Measurements from ENCODE around the gene DACT3.

Gene DACT3

DNA sequence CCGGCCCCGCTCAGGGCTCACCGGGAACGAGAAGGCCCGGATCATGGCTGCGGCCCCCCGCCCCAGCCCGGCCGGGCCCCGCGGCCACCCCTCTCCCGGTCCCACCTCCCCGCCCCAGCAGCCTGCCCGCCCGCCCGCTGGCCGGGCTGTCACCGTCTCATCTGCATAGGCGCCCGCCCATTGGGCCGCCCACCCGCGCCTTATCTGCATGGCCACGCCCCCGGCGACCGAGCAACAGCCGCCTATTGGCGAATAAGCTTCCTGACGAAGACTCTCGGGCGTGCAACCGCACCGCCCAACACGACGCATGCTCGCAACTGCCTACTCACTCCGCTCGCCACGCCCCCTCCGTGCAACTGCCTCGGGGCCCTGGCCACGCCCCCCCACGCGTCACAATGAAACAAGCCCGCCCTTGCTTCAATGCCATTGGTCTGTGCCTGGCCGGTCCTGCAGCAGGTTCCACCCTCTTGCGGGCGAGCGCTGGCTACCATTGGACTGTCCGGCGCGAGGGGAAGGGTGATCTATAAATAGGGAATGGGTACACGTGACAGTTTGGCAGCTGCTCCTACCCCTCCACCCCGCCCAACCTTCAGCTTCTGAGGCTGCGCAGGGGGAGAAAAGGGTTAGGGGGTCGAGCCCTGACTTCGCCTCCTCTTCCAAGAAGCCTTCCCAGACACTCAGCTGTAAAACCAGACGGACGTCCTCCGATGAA is at the start of gene DACT3:
TSS of gene DACT3 (minus strand) at position 163 of the 712 bp plus-strand sequence. CDS start at position 45, 118 bp downstream.
- Mint-ChIP-seq H3K4me1 (peaks cover 11% of the 10 kb centered on the region), H3K27me3 (peaks cover 13% of the 10 kb centered on the region), H3K36me3 (no peaks in the 10 kb centered on the region), H3K27ac (peak within 1 kb of the TSS; percentile 73), H3K9me3 (no peaks in the 10 kb centered on the region), H3K4me3 (peak within 1 kb of the TSS; percentile 76)
- ATAC-seq (ENCODE audit: low read depth) (peak; percentile 82), DNase-seq (ENCODE audit: low spot score in 2 of 2) (peak; percentile 99 to 100)

DNA sequence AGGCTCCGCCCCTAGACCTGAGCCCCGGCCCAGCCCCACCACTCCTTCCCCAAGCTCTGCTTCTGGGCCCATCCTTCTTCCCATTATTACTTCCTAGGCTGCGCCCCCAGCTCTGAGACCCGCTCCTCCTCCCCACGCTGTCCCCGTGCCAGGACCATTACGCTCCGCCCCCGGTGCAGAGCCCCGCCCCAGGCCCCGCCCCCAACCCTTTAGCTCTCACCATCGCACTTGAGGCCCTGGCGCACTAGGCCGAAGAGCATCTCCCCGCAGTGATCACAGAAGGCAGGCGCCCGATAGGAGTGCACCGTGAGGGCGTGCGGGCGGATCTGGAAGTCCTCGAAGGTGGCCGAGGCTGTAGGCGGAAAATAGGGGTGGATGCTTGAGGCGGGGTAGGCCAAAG is 49.7 kb upstream of the DACT3 start:
- ATAC-seq (ENCODE audit: low read depth) (no peak), DNase-seq (ENCODE audit: low spot score in 2 of 2) (no peak)
- Mint-ChIP-seq H3K9me3 (no peaks in the 10 kb centered on the region), H3K36me3 (peaks cover 27% of the 10 kb centered on the region), H3K4me1 (peaks cover 12% of the 10 kb centered on the region), H3K27me3 (no peaks in the 10 kb centered on the region), H3K27ac (peak overlapping the region; percentile 48), H3K4me3 (no peak overlapping the region)

DNA sequence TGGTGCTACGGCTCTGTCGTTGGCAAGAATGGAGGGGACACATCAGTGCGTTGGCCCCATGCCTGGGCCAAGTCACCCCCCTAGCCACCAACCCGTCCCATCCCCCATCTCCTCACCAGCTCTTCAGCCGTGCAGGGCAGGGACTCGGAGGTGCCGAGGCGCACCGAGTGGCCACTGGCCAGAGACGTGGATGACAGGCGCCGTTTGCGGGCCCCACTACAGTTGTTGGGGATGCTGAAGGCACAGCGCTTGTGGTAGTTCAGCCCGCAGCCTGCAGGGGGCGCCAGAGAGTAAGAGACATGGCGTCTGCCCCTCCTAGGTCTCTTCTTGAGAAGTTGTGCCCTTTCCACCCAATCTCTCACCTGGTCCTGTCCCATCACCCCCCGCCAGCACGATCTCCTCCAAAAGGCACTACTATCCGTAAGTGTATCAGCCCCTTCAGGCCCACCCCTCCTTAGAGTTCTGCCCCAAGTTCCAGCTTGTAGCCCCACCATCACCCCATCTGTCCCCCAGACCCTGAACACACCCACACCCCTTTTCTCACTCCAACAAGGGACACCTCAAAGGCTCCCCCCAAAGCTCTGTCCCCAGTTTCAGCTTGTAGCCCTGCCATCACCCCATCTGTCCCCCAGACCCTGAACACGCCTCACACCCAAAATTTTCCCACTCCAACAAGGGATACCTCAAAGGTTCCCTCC is 43.5 kb upstream of the DACT3 start:
- peaks cover 23% of the 10 kb centered on the region for H3K36me3 Mint-ChIP-seq
- ATAC-seq (ENCODE audit: low read depth) (peak; percentile 98), DNase-seq (ENCODE audit: low spot score in 2 of 2) (peak; percentile 91 to 98)
- no peak overlapping the region for H3K4me3 Mint-ChIP-seq
- peak overlapping the region; percentile 58 for H3K27ac Mint-ChIP-seq
- H3K9me3 Mint-ChIP-seq: no peaks in the 10 kb centered on the region
- H3K4me1 Mint-ChIP-seq: peaks cover 11% of the 10 kb centered on the region
- no peaks in the 10 kb centered on the region for H3K27me3 Mint-ChIP-seq

- H3K27me3 Mint-ChIP-seq: no peaks in the 10 kb centered on the region
- no peak overlapping the region for H3K4me3 Mint-ChIP-seq
- no peak overlapping the region for H3K27ac Mint-ChIP-seq
- H3K36me3 Mint-ChIP-seq: peaks cover 29% of the 10 kb centered on the region
- DNase-seq (ENCODE audit: low spot score in 2 of 2) (no peak), ATAC-seq (ENCODE audit: low read depth) (no peak)
- no peaks in the 10 kb centered on the region for H3K9me3 Mint-ChIP-seq
- peaks cover 9% of the 10 kb centered on the region for H3K4me1 Mint-ChIP-seq
Observed at GRCh38 chr19:46700704-46701103, 39.7 kb upstream of the DACT3 start.

GRCh38 chr19:46698395-46699321 is 37.7 kb upstream of the DACT3 start:
- Mint-ChIP-seq H3K9me3 (no peaks in the 10 kb centered on the region), H3K36me3 (peaks cover 33% of the 10 kb centered on the region), H3K4me1 (no peaks in the 10 kb centered on the region), H3K27ac (peak overlapping the region; percentile 65), H3K27me3 (no peaks in the 10 kb centered on the region), H3K4me3 (no peak overlapping the region)
- DNase-seq (ENCODE audit: low spot score in 2 of 2) (no peak), ATAC-seq (ENCODE audit: low read depth) (no peak)

DNA sequence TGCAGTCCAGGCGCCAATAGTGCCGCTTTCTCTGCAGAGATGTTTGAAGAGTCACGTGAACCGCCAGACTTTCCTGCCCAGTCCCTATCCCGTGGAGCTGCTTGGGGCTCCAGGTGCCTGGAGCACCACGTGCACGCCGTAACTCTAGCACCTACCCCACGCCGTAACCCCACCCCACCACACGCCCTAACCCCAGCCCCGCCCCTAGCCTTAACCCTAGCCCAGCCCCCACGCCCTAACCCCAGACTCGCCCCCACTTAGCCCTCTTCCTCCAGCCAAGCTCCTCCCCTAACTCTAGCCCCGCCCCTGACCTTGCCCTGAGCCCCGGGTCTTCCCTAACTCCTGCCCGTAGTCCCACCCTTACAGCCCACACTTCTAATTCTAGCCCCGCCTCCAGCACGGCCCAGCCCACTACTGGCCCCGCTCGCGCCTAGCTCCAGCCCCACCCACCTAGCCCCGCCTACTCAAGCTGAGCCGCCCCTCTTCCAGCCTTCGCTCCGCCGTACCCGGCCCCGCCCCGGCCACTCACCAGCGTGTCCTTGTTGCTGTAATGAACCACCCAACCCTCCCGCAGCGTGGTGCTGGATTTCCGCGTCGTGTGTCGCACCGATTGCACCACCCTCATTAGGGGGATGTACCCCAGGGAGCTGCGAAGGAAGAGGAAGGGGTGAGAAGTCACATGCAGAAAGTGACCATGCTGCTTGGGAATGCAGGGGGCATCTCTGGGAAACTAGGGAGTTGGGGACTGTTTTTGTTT is 36.4 kb upstream of the DACT3 start:
- Mint-ChIP-seq H3K36me3 (peaks cover 44% of the 10 kb centered on the region), H3K27ac (no peak overlapping the region), H3K9me3 (no peaks in the 10 kb centered on the region), H3K4me1 (peaks cover 3% of the 10 kb centered on the region), H3K27me3 (no peaks in the 10 kb centered on the region), H3K4me3 (no peak overlapping the region)
- no peak for DNase-seq (ENCODE audit: low spot score in 2 of 2)
- peak; percentile 32 for ATAC-seq (ENCODE audit: low read depth)

DNA sequence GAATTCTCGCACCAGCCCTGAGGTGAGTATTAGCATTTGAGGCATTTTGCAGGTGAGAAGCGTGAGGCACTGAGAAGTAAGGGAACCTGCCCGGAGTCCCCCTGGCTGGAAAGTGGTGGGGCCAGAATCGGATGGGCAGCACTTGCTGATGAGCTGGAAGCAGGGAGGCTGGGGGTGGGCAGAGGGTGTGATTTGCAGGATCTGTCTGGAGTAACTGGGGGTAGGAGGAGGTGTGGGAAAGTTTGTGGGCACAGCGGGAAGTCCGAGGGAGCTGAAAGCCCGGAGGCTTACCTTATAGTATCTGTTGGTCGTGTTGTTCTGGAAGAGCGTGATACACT is 35.9 kb upstream of the DACT3 start:
- Mint-ChIP-seq H3K36me3 (peaks cover 49% of the 10 kb centered on the region), H3K27me3 (no peaks in the 10 kb centered on the region), H3K4me3 (no peak overlapping the region), H3K27ac (no peak overlapping the region), H3K9me3 (no peaks in the 10 kb centered on the region), H3K4me1 (peaks cover 3% of the 10 kb centered on the region)
- DNase-seq (ENCODE audit: low spot score in 2 of 2): no peak
- ATAC-seq (ENCODE audit: low read depth): no peak

- ATAC-seq (ENCODE audit: low read depth): no peak
- Mint-ChIP-seq H3K4me3 (no peak overlapping the region), H3K9me3 (no peaks in the 10 kb centered on the region), H3K27ac (peak overlapping the region; percentile 29), H3K4me1 (peaks cover 3% of the 10 kb centered on the region), H3K36me3 (peaks cover 50% of the 10 kb centered on the region), H3K27me3 (no peaks in the 10 kb centered on the region)
- no peak for DNase-seq (ENCODE audit: low spot score in 2 of 2)
Observed at GRCh38 chr19:46696052-46696451, 35.1 kb upstream of the DACT3 start.

DNA sequence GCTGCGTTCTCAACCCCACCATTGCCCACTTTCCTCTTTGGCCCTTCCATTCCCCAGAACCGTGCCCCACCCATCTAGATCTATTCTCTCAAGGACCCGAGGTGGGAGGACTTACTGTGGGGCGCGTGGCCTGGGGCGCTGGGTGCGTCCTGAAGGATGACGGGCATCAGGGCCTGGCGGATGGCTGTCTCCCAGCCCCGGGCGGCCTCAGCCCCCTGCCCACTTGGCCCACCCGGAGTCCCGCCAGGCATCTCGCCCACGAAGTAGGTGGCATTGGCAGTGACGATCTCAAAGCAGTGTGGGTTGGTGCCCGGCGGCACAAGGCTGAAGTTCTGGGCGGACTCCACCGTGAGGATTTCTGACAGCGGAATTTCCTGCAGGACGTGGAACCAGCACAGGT is 32.8 kb upstream of the DACT3 start:
- no peak for ATAC-seq (ENCODE audit: low read depth)
- Mint-ChIP-seq H3K4me1 (peaks cover 3% of the 10 kb centered on the region), H3K27ac (no peak overlapping the region)

DNA sequence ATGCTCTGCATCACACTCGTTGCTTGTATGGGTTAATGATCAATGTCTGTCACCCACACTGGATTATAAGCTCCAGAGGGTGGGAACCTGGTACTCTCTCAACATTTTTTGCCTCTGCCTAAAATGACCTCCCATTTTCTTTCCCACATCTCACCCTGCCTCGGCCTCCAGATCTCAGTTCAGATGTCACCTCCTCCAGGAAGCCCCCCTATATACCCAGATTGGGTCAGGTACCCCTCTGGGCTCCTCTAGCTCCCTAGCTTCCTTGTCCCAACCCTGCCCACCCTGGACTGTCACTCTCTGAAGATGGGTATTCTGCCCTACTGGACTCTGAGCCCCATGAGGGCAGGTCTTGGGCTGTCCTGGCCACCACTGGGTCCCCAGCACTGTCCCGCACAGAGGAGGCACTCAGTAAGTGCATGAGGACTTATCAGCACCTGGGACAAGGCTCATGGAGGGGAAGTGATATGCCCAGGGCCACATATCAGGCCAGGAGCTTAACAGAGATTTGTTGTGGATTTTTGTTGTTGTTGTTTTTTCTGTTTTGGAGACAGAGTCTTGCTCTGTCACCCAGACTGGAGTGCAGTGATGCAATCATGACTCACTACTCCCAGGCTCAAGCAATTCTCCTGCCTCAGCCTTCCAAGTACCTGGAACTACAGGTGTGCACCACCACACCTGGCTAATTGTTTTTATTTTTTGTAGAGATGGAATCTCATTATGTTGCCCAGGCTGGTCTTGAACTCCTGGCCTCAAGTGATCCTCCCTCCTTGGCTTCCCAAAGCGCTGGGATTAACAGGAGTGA is 32.1 kb upstream of the DACT3 start:
- Mint-ChIP-seq H3K36me3 (peaks cover 61% of the 10 kb centered on the region), H3K4me3 (no peak overlapping the region), H3K9me3 (no peaks in the 10 kb centered on the region), H3K27me3 (no peaks in the 10 kb centered on the region), H3K4me1 (peaks cover 3% of the 10 kb centered on the region), H3K27ac (no peak overlapping the region)
- DNase-seq (ENCODE audit: low spot score in 2 of 2) (no peak), ATAC-seq (ENCODE audit: low read depth) (no peak)

More for the DNA sequence above, 32.8 kb upstream of the DACT3 start:
- Mint-ChIP-seq H3K9me3 (no peaks in the 10 kb centered on the region), H3K27me3 (no peaks in the 10 kb centered on the region), H3K4me3 (no peak overlapping the region), H3K36me3 (peaks cover 60% of the 10 kb centered on the region)
- DNase-seq (ENCODE audit: low spot score in 2 of 2): no peak

GRCh38 chr19:46691948-46692347 is 31.0 kb upstream of the DACT3 start:
- no peaks in the 10 kb centered on the region for H3K27me3 Mint-ChIP-seq
- no peak overlapping the region for H3K4me3 Mint-ChIP-seq
- no peak overlapping the region for H3K27ac Mint-ChIP-seq
- H3K4me1 Mint-ChIP-seq: peaks cover 3% of the 10 kb centered on the region
- H3K9me3 Mint-ChIP-seq: no peaks in the 10 kb centered on the region
- ATAC-seq (ENCODE audit: low read depth): no peak
- peaks cover 56% of the 10 kb centered on the region for H3K36me3 Mint-ChIP-seq
- no peak for DNase-seq (ENCODE audit: low spot score in 2 of 2)

DNA sequence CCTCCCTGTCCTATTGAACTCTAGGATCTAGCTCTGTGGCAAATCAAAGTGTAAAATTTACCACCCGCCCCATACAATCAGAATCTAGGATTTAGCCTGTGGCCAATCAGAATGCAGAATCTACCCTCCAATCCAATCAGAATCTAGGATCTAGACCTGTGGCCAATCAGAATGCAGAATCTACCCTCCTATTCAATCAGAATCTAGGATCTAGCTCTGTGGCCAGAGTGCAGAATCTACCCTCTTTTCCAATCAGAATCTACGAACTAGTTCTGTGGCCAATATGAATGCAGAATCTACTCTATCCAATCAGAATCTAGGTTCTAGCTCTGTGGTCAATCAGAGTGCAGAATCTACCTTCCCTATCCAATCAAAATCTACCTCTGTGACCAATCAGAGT is 30.1 kb upstream of the DACT3 start:
- no peak overlapping the region for H3K27ac Mint-ChIP-seq
- no peak for ATAC-seq (ENCODE audit: low read depth)

DNA sequence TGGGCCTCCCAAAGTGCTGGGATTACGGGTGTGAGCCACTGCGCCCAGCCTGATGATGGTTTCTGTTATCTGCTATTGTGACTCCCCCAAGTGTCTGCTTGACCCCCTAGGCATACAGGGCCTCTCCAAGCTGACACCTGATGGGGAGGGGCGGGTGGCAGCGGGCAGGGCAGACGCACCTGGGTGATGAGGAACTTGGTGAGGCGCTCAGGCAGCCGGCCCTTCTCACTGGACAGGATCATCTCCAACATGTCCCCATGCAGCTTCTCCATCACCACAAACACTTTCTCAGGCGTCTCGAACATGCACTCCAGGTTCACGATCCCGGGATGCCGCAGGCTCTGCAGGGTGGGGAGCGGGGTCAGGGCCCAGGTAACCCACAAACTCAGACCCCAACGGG is 28.4 kb upstream of the DACT3 start:
- peaks cover 48% of the 10 kb centered on the region for H3K36me3 Mint-ChIP-seq
- no peaks in the 10 kb centered on the region for H3K9me3 Mint-ChIP-seq
- H3K27ac Mint-ChIP-seq: no peak overlapping the region
- DNase-seq (ENCODE audit: low spot score in 2 of 2) (no peak), ATAC-seq (ENCODE audit: low read depth) (no peak)
- H3K4me3 Mint-ChIP-seq: no peak overlapping the region
- H3K27me3 Mint-ChIP-seq: no peaks in the 10 kb centered on the region
- H3K4me1 Mint-ChIP-seq: peaks cover 4% of the 10 kb centered on the region

More for the DNA sequence above, 30.1 kb upstream of the DACT3 start:
- Mint-ChIP-seq H3K27me3 (no peaks in the 10 kb centered on the region), H3K36me3 (peaks cover 52% of the 10 kb centered on the region), H3K4me3 (no peak overlapping the region), H3K4me1 (peaks cover 3% of the 10 kb centered on the region), H3K9me3 (no peaks in the 10 kb centered on the region)
- DNase-seq (ENCODE audit: low spot score in 2 of 2): no peak

All from memory B cell (primary cell).